NCI-H524 treated with DMSO at 0.1 percent for 48 hours (cell line): ENCODE data around the gene NHSL1.

ENCODE experiments used
- DNase-seq: peaks from one replicate; lab custom pipeline; 2025; lab: John Stamatoyannopoulos, UW

Gene NHSL1

GRCh38 chr6:138456401-138456790, 42.9 kb downstream of the NHSL1 start:
- DNase-seq: no peak

- DNase-seq: no peak
Observed at GRCh38 chr6:138455746-138456400, 43.4 kb downstream of the NHSL1 start.

DNA sequence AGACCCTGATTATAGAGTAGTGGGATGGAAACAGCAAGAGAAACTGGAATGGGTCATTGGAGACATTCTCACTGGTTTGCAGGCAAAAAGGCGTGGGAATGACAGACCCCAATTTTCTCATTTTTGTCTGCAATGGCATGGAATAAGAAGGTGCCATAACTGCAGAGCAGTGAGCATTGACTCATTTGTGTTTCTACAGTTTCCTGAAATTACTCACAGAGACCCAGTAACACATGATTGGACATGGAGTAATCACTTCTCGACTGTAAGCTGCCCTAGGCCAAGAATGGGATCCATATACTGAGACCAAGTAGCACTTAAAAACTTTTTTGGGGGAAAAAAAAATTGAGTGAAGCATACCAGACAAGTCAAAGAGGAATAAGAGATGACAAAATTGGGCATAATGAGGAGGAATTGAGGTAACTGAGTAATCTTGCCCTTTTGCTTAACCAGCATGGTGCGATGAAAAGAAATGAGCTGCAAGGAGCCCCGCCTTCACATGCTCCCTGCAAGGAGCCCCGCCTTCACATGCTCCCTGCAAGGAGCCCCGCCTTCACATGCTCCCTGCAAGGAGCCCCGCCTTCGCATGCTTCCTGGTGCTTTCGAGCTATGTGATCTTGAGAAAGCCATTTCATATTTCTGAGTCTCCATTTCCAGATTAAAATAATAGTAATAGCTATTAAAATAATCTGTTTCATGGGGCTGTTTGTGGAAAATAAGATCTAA, 44.1 kb downstream of the NHSL1 start:
- no peak for DNase-seq

- no peak for DNase-seq
Observed at GRCh38 chr6:138451043-138451442, 48.3 kb downstream of the NHSL1 start.

DNA sequence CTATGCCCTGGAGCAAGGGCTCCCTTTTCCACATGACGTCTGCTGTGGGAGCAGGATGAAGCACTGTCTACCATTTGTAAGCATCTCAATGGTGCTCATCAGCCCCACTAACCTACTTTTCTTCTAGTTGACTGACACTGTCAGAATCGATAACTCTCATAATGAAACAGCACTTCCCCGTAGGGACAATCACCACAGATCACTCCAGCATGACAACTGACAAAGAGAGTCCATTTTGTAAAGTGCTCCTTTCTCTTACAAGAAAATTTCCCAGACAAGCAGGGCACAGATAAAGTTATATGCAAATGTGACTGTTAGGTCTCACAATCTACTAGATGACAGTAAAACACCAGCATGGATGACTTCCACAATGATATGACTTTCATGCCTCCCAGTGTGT, 48.8 kb downstream of the NHSL1 start:
- DNase-seq: no peak

DNA sequence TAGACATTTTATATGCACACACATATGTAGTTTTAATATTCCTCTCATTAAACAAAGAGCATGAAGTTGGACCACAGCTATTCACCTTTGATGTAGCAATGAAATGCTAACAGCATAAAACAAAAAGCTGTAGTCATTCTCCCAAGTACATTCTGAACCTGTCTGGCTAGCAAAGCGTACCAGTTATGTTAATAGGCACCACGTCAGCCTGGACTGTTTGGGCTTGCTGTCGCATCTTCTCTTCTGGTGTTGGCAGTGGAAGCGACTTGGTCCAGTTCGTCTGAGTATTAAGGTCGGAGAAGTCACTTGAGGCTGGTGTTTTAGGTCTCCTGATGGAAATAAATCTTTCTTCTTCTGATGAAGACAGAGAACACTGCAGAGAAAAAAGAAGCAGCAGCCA, 52.5 kb downstream of the NHSL1 start:
- no peak for DNase-seq

GRCh38 chr6:138443979-138444378, 55.3 kb downstream of the NHSL1 start:
- no peak for DNase-seq

DNA sequence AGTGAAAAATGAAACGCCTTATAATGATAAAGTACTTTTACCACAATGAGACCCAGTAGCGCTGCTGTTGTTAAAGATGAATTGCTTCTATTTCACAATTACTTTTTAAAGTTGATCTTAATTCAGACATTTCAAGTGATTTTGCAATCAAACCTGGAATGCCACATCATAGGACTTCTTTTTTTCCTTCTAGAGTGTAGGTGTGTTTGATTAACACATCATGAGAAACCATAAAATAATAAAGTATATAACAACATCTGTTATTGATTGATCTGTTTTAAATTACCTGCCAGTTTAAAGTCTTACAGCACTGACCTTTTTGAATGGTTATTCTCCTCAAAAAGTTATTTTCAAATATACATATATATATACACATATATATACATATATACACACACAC, 56.6 kb downstream of the NHSL1 start:
- DNase-seq: no peak

DNA sequence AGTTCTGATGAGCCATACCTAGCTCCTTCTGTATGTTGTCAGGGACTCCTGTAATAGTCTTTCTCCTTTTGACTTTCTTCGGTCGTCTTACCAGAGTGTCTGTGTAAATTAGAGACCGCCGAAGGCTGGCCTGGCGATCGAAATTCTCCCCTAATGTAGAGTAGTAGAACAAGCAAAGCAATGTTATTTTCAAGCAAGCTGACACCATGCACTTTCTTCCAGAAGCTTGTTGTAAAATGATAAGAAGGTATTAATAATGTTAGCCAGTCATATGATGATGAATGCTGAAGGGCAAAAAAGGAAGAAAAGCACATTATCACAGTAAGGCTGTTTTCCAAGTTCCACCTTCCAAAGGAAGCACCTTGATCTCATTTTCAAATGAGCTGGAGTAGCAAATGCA, 57.3 kb downstream of the NHSL1 start:
- DNase-seq: no peak

DNA sequence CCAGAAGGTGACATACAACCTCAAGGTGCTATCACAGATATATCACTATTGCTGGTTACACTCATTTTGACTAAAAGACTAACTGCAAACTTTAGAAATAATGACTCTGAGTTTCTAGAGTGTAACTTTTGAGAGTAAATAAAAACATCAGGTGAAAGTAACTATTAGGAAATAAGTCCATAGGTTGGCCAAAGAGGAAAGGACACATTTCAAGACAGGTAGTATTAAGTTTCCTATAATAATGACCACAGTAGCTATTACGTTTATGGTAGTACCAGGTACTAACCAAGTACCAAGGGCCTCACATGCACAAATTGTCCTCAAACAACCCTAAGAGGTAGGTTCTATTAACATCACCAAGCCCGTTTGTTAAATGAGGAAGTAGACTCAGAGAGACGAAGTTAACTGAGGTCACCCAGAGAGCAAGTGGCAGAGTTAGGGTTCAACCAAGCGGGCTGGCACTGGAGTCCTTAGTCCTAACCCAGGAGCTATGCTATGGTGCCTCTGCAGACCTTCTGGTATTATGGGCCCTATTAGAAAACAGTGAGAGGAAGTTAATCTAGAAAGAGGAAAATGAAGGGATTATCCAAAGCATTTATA, 58.4 kb downstream of the NHSL1 start:
- no peak for DNase-seq

DNA sequence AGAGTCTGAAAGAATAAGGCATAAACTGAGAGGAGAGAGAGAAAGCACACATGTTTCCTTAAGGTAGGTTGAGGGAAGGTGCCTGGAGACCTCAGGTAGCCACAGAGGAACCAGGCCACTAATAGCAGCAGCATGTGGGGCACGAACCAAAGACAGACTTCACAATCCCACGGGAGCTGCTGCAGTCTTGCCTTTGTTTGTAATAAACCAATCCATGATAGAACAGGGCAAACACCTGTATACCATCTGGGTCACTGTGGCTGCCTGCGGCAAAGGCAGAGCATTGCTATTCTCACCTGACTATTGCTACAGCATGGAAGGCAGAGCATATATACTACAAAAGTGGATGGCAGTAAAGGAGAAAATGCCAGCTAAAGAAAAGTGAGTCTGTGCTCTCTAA, 59.0 kb downstream of the NHSL1 start:
- DNase-seq: no peak

GRCh38 chr6:138439546-138439945, 59.7 kb downstream of the NHSL1 start:
- DNase-seq: no peak

DNA sequence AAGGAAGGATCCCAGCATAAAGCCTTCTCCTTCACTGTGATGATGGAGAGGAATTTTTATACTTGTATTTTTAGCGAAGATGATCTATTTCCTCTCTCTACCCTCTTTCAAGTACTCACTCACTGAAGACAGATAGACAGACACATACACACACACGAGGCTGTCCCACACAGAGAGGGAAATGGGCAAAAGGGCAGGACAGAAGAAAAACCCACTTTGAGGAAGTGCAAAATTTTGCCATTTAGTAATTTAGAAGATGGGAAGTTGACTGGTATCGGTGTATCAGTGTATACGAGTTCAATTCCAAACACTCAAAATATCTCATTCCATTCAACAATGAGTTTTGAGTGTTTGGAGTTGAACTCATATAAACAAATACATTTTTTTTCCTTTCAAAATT, 64.4 kb downstream of the NHSL1 start:
- no peak for DNase-seq

- no peak for DNase-seq
Observed at GRCh38 chr6:138434096-138434495, 65.2 kb downstream of the NHSL1 start.

GRCh38 chr6:138432063-138432356, 67.3 kb downstream of the NHSL1 start:
- no peak for DNase-seq

DNA sequence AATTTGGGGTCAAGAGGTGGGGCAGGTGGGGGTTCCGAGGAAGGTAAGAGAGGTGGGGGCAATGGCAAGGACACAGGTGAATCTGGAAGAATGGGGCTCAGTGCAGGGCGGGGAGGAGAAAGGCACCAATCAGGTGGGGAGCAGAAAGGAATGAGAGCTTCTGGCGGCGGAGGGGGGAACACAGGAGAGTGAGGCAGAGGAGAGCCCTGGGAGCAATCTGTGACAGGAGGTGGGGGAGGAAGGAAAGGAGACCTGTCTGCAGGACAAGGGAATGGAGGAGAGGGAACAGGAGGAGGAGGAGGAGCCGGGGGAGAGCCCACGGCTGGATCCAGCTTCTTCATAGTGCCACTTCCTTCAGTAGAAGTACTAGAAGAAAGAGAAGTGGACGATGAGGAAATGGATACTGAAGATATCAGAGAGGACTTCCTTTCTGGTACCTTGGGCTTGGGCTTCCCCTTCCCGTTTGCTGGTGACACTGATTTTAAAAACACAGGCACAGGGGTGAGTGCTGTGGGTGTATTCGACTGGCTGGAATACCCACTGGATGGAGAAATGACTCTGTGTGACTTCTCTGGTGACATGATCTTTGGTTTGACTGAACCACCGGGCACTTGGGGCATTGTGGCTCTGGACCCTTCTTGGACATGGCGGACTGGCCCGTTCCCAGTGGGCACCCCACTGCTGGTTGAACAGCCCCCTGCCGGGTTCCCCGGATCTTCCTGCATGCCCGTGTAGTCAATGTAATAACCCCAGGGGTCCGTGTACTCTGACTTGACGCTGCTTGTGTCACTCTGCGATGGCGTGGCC, 67.8 kb downstream of the NHSL1 start:
- no peak for DNase-seq

DNA sequence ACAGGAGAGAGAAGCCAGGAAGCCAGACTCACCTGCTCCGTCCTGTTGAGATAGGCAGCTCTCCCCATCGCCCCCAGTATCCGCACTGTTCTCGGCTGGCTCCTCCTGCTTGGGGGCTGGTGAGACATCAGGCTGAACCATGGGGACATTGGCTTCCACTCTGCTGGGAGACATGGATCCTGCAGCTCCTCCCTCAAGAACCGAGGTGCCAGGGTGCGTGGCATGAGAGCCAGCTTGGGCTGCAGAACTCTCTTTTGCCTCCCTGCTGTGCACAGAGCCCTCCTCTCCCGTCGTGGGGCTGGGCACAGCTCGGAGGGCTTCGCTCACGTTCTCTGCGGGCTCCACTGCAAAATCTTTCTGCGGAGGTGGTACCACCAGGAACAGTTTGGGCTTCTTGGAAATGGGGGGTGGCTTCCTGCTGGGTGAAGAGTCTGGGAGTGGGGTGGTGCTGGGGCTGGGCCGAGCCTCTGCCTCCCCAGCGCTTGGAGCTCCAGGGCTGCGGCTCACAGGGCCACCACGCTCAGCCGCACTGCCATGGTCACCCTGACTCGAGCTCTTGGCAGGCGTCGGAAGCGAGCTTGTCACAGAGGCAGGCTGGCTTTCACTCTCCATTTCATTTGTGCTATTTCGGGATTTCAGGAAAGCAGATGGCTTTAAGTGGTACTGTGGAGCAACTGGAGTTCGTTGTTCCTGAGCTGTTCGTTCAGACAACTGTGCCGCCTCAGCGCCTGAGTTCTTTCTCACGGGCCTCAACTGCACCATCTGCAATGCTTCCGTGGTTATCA, 68.7 kb downstream of the NHSL1 start:
- no peak for DNase-seq

GRCh38 chr6:138429761-138430160, 69.5 kb downstream of the NHSL1 start:
- no peak for DNase-seq

DNA sequence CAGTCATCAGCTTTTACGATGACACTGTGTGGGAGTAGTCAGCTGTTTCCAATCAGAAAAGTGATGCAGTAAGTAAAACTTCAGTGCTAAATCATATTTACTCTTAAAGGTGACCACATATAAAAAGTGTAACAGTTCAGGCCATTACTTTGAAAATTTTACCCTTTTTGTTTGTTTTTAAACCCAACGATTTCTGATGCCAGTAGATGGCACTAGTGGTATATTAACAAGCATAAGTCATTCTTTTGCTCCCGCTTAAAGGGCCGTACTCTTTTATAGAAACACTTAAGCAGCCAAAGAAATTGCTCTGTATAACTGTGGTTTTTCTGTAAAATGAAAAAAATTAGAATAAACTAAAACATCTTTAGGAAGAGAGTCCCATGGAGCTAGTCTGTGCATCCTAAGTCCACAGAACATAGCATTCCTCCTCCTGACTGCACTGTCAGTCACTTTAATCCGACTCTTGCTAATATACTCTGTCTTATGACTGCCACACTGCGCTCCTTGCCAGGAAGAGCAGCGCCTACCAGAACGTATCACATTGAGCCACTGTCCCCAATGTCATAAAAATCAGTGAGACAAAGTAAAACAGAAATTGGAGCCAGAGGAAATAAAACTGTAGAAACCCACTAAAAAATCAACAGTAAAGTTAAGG, 70.2 kb downstream of the NHSL1 start:
- no peak for DNase-seq

- DNase-seq: no peak
Observed at GRCh38 chr6:138427701-138428100, 71.6 kb downstream of the NHSL1 start.

GRCh38 chr6:138426500-138427123, 72.7 kb downstream of the NHSL1 start:
- DNase-seq: no peak
